HG03159 (cell line): ENCODE results near the gene CORO1C.
"Not testable (repeated sequence)": the region's sequence is repeated elsewhere in the genome, so short reads cannot be mapped to it uniquely, and the experiment has no call there.

ENCODE experiments used
- ATAC-seq: cut with Tn5 transposase; IDR thresholded peaks from one replicate; pipeline ENCODE4 v1.9.1; 2021; ENCODE audit warnings: mild to moderate bottlenecking, moderate library complexity; ENCODE audit not compliant: unreplicated experiment

The CORO1C gene

DNA sequence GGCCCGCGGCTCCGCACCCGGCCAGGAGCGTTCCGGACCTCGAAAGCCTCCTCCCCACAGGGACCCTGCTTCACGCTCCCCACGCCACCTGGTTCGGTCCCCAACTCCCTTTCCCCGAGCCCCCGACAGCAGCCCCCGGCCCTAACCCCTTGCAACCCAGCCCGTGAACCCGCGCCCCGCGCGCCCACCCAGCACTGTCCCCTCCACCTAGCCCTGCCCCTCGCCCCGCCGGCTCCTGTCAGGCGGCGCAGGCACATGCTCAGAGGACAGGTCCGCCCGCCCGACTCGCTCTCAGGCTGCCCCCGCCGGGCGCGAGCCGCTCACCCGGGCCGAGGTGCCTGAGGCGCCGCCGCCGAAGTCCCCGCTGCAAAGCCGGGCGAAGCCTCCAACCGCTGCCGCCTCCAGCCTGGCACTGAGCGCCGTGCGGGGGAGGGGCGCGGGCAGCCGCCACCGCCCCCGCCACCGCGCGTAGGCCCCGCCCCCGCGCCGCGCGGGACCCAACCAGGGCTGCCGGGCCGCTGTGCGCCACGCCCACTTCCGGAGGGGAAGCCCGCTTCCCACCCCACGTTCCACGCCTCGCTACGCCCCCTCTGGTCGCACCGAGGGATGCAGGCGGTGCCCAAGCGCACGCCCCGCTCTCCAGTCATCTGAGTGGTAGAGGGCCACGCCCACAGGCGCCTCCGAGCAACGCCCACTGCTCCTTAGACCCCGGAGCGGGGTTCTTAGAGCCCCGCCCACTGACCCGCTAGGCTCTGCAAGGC, at the start of gene CORO1C:
CORO1C (minus strand) TSS at position 414 of the 761 bp plus-strand sequence. CDS start 30,200 bp downstream, outside the sequence.
- peak; percentile 71 for ATAC-seq

DNA sequence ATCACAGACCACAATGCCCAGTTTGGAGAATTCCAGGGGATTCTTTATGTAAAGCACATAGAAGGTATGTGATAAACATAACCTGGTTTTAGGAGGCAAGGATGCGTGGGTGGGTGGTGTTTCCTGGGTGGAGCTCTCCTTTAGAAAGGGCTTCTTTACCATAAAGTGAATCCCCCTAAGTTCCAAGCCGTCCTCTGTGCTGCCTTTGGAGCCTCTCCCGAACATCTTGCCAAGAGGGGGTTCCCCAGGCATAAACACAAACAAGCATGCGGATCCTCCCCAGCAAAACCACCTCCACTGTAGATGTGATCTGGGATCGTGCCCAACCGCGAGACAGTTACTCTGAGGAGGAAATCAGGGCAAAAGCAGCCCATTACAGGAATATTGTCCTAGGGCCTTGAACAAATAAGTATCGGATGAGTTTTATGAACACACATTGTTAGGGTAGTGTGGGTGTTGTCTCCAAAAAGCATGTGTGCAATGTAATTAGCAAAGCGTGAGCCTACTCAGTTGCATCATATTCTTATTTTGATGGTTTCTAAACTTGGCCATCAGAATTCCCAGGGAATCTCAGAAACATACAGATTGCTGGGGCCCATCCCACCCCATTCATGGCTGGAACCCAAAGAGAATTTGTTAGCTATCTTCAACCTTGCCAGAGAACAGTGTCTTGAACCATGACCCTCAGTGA, 48.8 kb upstream of the CORO1C start:
- ATAC-seq, result no peak

DNA sequence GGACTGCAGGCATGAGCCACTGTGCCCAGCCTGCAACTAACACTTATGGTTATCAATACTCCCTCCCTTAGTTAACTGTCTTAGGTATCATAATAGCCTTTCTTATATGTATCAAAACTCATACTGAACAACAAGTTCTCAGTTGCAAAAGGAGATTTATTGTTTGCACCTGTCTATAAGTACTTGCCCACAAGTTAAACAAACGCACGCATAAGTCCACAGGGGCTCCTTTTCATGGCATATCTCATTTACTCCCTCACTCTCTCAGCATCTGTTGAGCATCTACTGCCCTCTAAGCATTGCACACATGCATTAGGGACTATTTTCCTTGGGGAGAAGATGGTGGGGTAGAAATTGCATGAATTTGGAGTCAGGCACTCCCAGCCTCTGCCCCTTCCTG, 46.7 kb upstream of the CORO1C start:
- no peak for ATAC-seq

DNA sequence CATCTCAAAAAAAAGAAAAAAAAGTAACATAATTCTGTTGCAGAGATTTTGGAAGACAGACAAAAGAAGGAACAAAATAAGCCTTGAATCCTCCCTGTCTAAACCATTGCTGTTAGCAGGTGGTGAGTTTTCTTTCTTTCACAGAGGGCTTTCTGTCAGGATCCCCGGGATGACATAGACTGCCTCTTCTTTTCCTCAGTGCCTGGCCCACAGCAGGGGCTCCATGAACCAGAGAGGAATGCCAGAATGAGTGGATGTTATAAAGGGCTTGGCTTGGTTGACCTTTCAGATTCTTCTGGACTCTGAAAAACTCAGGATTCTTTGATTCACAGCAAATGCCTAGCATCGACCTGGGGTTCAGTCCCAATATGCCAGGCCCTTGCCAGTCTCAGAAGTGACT, 45.8 kb upstream of the CORO1C start:
- ATAC-seq, result no peak

- ATAC-seq, result no peak
These were observed 42.8 kb upstream of the CORO1C start for GRCh38 chr12:108773798-108774788.

DNA sequence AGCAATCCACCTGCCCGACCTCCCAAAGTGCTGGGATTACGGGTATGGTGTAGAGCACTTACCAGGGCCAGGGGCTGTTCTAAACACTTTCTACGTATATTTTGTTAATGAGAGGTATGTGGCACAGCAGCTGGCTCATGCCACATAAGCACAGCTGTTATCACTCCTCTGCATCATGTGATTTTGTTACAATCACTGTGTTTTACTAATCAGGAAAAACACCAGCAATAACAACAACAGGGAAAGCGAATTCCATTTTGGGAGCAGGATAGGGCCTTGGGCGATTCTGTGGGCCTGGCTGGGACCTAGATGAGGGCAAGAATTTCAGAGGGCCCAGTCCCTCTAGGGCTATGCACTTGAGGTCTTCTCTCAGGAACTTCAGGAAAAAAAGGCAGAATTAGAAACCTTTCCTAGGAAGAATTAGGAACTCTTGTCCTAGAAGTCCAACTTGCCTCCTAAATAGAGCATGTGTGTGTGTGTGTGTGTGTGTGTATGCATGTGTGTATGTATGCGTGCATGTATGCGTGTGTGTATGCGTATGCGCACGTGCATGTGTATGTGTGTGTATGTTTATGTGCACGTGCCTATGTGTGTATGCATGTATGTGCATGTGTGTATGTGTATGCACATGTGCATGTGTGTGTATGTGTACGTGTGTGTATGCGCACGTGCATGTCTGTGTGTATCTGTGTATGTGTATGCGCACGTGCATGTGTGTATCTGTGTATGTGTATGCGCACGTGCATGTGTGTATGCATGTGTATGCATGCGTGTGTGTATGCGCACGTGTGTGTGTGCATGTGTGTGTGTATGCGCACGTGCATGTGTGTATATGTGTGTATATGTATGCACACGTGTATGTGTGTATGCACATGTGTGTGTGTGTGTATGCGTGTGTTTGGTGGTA, 41.8 kb upstream of the CORO1C start:
- ATAC-seq, result no peak

GRCh38 chr12:108772247-108772646, 40.9 kb upstream of the CORO1C start:
- no peak for ATAC-seq

DNA sequence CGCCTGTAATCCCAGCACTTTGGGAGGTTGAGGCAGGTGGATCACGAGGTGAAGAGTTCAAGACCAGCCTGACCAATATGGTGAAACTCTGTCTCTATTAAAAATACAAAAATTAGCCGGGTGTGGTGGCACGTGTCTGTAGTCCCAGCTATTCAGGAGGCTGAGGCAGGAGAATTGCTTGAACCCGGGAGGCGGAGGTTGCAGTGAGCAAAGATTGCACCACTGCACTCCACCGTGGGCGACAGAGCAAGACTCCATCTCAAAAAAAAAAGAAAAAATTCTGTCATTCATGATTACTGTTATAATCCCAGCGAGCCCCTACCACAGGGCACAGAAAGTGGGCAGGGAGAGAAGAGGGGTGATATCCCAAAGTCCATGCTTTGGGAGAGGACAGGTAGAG, 40.5 kb upstream of the CORO1C start:
- not testable (repeated sequence) for ATAC-seq

GRCh38 chr12:108770963-108771362, 39.6 kb upstream of the CORO1C start:
- ATAC-seq, result no peak

DNA sequence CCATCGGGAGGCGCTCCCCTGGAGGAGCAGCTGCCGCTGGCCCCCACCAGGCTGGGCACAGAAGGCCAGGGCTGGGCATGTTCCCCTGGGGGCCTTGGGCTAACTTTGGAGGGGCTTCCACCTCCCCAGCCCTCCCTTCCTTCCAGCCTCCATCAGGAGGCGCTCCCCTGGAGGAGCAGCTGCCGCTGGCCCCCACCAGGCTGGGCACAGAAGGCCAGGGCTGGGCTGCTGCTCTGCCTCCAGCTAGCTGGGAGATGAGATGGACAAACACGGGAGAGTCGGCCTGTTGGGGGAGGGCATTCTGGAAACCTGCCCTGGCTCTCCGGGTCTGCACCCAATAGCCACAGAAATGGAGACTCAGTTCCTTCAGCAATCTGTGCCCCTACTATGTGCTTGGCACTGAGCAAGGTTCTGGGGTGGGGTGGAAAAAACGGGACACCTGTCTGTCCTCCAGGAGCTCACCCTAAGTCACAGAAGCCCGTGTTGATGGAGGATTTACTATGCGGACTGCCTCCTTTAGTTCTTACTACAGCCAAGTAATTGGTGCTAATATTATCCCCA, 39.0 kb upstream of the CORO1C start:
- no peak for ATAC-seq

GRCh38 chr12:108768591-108769500, 37.5 kb upstream of the CORO1C start:
- no peak for ATAC-seq

GRCh38 chr12:108766294-108766693, 35.0 kb upstream of the CORO1C start:
- no peak for ATAC-seq

GRCh38 chr12:108765289-108765764, 34.0 kb upstream of the CORO1C start:
- no peak for ATAC-seq

DNA sequence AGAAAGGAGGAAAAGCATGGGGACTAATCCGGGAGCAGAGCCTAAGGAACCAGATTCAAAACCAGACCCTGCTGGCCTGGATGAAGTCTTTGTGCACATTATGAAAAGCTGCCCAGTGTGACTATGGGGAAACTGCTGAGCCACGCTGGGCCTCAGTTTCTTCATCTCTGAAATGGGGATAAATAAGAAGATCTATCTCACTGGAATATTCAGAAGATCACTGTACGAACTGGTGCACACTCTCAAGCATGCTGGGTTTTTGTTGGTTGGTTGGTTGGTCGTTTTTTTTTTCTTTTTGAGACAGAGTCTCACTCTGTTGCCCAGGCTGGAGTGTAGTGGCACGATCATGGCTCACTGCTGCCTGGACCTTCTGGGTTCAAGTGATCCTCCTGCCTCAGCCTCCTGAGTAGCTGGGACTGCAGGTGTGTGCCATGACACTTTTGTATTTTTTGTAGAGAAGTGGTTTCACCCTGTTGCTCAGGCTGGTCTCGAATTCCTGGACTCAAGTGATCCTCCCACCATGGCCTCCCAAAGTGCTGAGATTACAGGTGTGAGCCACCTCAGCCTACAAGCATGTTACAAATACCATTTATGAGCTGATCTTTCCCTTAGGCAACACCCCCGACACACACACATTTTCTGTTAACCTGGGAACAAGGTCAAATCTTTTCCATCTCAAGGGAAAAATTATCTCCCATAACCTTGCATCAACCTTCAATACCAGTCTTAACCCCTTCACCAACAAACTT, 33.4 kb upstream of the CORO1C start:
- no peak for ATAC-seq

GRCh38 chr12:108761226-108761625, 29.9 kb upstream of the CORO1C start:
- no peak for ATAC-seq

DNA sequence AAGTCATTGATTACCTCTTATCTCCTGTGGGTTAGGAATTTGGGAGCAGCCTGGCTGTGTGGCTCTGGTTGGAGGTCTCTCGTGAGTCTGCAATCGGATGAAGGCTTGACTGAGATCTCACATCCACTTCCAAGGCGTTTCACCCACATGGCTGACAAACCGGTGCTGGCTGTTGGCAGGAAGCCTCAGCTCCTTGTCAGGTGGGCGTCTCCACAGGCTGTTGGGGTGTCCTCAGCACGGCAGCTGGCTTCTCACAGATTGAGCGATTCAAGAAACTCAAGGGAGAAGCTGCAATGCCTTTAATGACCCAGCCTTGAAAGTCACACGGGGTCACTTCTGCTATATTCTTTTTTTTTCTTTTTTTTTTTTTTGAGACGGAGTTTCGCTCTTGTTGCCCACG, 28.6 kb upstream of the CORO1C start:
- ATAC-seq, result no peak

- no peak for ATAC-seq
These were observed 26.5 kb upstream of the CORO1C start for GRCh38 chr12:108757856-108758255.

- ATAC-seq, result no peak
These were observed 25.1 kb upstream of the CORO1C start for GRCh38 chr12:108756421-108756820.
